H9 (cell line): Measurements from ENCODE around the gene ITGA7. TPM values are rescaled to one million over a fixed set of nuclear protein-coding genes. Genes with fewer than 3 reads are reported as not detected.
A peak's percentile ranks its signal among the peaks of the same experiment; 100 is the strongest.

ENCODE experiments used
- DNase-seq: peaks from one replicate; pipeline ENCODE4 v3.0.0-alpha.2; 2017
- H2AFZ ChIP-seq: one replicate; pipeline ENCODE4 v1.6.1; 2013; ENCODE audit warnings: mild to moderate bottlenecking, low read length, control low read depth, moderate library complexity
- H2AK5ac ChIP-seq: 2 replicates; pipeline ENCODE4 v1.6.1; 2013; ENCODE audit warnings: low read length, control low read depth, mixed read lengths; ENCODE audit not compliant: insufficient read length
- H2BK120ac ChIP-seq: one replicate; pipeline ENCODE4 v1.6.1; 2013; ENCODE audit warnings: low read depth, mild to moderate bottlenecking, low read length, control low read depth, inconsistent platforms; ENCODE audit not compliant: poor library complexity, severe bottlenecking
- H2BK12ac ChIP-seq: 2 replicates; pipeline ENCODE4 v1.6.1; 2013; ENCODE audit warnings: low read length, control low read depth, mixed read lengths, low read depth; ENCODE audit not compliant: insufficient read length
- H2BK15ac ChIP-seq: 2 replicates; pipeline ENCODE4 v1.6.1; 2013; ENCODE audit warnings: low read depth, low read length, control low read depth
- H2BK20ac ChIP-seq: one replicate; pipeline ENCODE4 v1.6.1; 2013; ENCODE audit warnings: low read depth, mild to moderate bottlenecking, low read length, control low read depth, inconsistent platforms; ENCODE audit not compliant: poor library complexity, severe bottlenecking
- H2BK5ac ChIP-seq: 2 replicates; pipeline ENCODE4 v1.6.1; 2013; ENCODE audit warnings: low read length, control low read depth, mixed read lengths; ENCODE audit not compliant: insufficient read length
- H3K14ac ChIP-seq: 2 replicates; pipeline ENCODE4 v1.6.1; 2013; ENCODE audit warnings: low read length, control low read depth; ENCODE audit not compliant: insufficient read depth
- H3K18ac ChIP-seq: 2 replicates; pipeline ENCODE4 v1.6.1; 2013; ENCODE audit warnings: low read depth, mild to moderate bottlenecking, mixed read lengths, low read length, control low read depth; ENCODE audit not compliant: insufficient read length
- H3K23ac ChIP-seq: 2 replicates; pipeline ENCODE4 v1.6.1; 2013; ENCODE audit warnings: low read length, control low read depth, mixed read lengths, low read depth; ENCODE audit not compliant: insufficient read length
- H3K23me2 ChIP-seq: 2 replicates; pipeline ENCODE4 v1.6.1; 2013; ENCODE audit warnings: low read depth, mild to moderate bottlenecking, mixed read lengths, low read length, control low read depth; ENCODE audit not compliant: insufficient read length, poor library complexity, severe bottlenecking
- H3K27ac ChIP-seq: 2 replicates; pipeline ENCODE4 v1.5.1; 2013; ENCODE audit warnings: low read length, control low read depth, mixed read lengths, low read depth; ENCODE audit not compliant: insufficient read length
- H3K27me3 ChIP-seq: 2 replicates; pipeline ENCODE4 v1.6.1; 2013; ENCODE audit warnings: low read length, control low read depth, inconsistent platforms; ENCODE audit not compliant: insufficient read depth
- H3K4ac ChIP-seq: 2 replicates; pipeline ENCODE4 v1.6.1; 2013; ENCODE audit warnings: low read depth, mild to moderate bottlenecking, control low read depth, inconsistent platforms, low read length, moderate library complexity
- H3K4me1 ChIP-seq: 2 replicates; pipeline ENCODE4 v1.6.1; 2013; ENCODE audit warnings: low read length, control low read depth, inconsistent platforms; ENCODE audit not compliant: insufficient read depth
- H3K4me2 ChIP-seq: 2 replicates; pipeline ENCODE4 v1.6.1; 2013; ENCODE audit warnings: low read length, control low read depth, mixed read lengths; ENCODE audit not compliant: insufficient read length, insufficient read depth
- H3K56ac ChIP-seq: 2 replicates; pipeline ENCODE4 v1.6.1; 2013; ENCODE audit warnings: low read depth, mild to moderate bottlenecking, mixed read lengths, low read length, control low read depth; ENCODE audit not compliant: insufficient read length
- H3K79me1 ChIP-seq: 2 replicates; pipeline ENCODE4 v1.6.1; 2013; ENCODE audit warnings: low read depth, mild to moderate bottlenecking, moderate library complexity, low read length, control low read depth, inconsistent platforms; ENCODE audit not compliant: insufficient read depth, poor library complexity, severe bottlenecking
- H3K79me2 ChIP-seq: 2 replicates; pipeline ENCODE4 v1.6.1; 2013; ENCODE audit warnings: low read length, control low read depth, inconsistent platforms; ENCODE audit not compliant: insufficient read depth
- H3K9ac ChIP-seq: 2 replicates; pipeline ENCODE4 v1.6.1; 2013; ENCODE audit warnings: low read length, control low read depth, mixed read lengths; ENCODE audit not compliant: insufficient read length; ENCODE audit errors: extremely low read depth
- H3K9me3 ChIP-seq: one replicate; pipeline ENCODE4 v1.6.1; 2013; ENCODE audit warnings: low read depth, low read length, inconsistent platforms; ENCODE audit not compliant: control insufficient read depth
- H3T11ph ChIP-seq: one replicate; pipeline ENCODE4 v1.6.1; 2013; ENCODE audit warnings: mild to moderate bottlenecking, low read length, control low read depth, inconsistent platforms
- H4K20me1 ChIP-seq: one replicate; pipeline ENCODE4 v1.6.1; 2013; ENCODE audit not compliant: control insufficient read depth, insufficient read length, insufficient read depth
- H4K5ac ChIP-seq: 2 replicates; pipeline ENCODE4 v1.6.1; 2013; ENCODE audit warnings: low read depth, mild to moderate bottlenecking, mixed read lengths, low read length, control low read depth; ENCODE audit not compliant: insufficient read length
- H4K8ac ChIP-seq: replicated peaks from 2 replicates; pipeline ENCODE4 v1.6.1; 2013; ENCODE audit warnings: low read length, control low read depth, mixed read lengths, low read depth; ENCODE audit not compliant: insufficient read length
- H4K91ac ChIP-seq: 2 replicates; pipeline ENCODE4 v1.6.1; 2013; ENCODE audit warnings: low read depth, mild to moderate bottlenecking, moderate library complexity, mixed read lengths, low read length, control low read depth; ENCODE audit not compliant: insufficient read length
- H3K27ac Mint-ChIP-seq, 3 experiments: 2 replicates in 2 of 3; 3 replicates in 1 of 3; pipeline ENCODE4 v1.8.0; 2020 to 2021; ENCODE audit warnings: mixed read lengths in 3 of 3, mild to moderate bottlenecking in 1 of 3, moderate library complexity in 1 of 3
- H3K27me3 Mint-ChIP-seq: 2 replicates; pipeline ENCODE4 v1.8.0; 2021; ENCODE audit warnings: low read depth, mild to moderate bottlenecking, moderate library complexity, mixed read lengths
- H3K36me3 Mint-ChIP-seq, 3 experiments: 2 replicates in 2 of 3; 3 replicates in 1 of 3; pipeline ENCODE4 v1.8.0; 2020 to 2021; ENCODE audit warnings: low read depth in 3 of 3, mixed read lengths in 3 of 3; ENCODE audit not compliant: insufficient read depth in 1 of 3
- H3K4me1 Mint-ChIP-seq, 2 experiments: 2 replicates each; pipeline ENCODE4 v1.8.0; 2020; ENCODE audit warnings: mixed read lengths in 2 of 2
- H3K4me3 Mint-ChIP-seq, 2 experiments: 2 replicates in 1 of 2; 3 replicates in 1 of 2; pipeline ENCODE4 v1.8.0; 2020 to 2021; ENCODE audit warnings: mild to moderate bottlenecking in 2 of 2, mixed read lengths in 2 of 2, moderate library complexity in 1 of 2
- H3K9me3 Mint-ChIP-seq, 2 experiments: 2 replicates in 1 of 2; 3 replicates in 1 of 2; pipeline ENCODE4 v1.8.0; 2020; ENCODE audit warnings: mild to moderate bottlenecking in 2 of 2, mixed read lengths in 2 of 2, moderate library complexity in 1 of 2
- WGBS: extraction: QIAGEN DNeasy Blood & Tissue Kit; methylation state at CpG from one replicate; pipeline ENCODE4 v1.1.7; 2013; ENCODE audit warnings: missing lambda C conversion rate, low lambda C conversion rate, mixed read lengths; ENCODE audit not compliant: insufficient read length; ENCODE audit errors: extremely low coverage; 5-methylcytosine and 5-hydroxymethylcytosine counted together
- total RNA-seq: library from RNA; stranded (reverse); gene quantifications from 2 replicates; pipeline ENCODE4 v1.2.1, GENCODE V29; 2021
- TF ChIP-seq, protein P1 (sequence below): fragments of 200-600 bp; sonication (generic); conservative IDR thresholded peaks from 3 replicates; pipeline ENCODE4 v1.8.0; 2021; ENCODE audit warnings: antibody characterized with exemption, mild to moderate bottlenecking

The ITGA7 gene
- total RNA-seq, 1 experiment from 2014 or later = 119 TPM

DNA sequence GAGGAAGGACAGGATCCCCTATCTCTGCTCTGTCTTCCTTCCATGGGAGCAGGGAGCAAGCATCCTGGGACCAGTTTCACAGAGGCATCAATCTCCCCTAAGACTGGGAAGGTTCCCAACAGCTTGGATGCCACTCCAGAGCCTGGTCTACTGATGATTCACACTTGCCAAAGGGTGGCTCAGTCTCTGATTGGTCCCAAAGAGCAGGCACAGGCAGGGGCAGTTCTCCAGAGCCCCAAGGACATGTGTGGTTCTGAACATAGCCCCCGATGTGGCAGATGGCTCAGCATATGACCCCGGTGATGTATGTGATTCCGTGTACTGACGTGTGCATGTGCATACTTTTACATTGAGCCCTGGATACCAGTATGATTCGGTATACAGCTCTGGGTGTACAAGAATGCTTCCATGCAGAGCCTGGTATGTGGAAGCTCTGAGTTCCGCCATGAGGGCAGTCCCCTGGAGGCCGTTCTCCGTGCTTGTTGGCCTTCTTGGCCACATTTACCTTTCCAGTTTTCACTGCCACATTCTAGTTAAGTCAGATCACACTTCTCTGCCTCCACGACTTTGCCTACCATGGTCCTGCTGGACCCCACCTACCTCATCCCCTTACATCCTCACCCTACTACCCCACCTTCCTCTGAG lies 21.2 kb downstream of the ITGA7 start:
- Histone ChIP-seq H3K14ac (no peak overlapping the region), H3K4me2 (no peak overlapping the region), H4K91ac (no peak overlapping the region), H3K23ac (no peak overlapping the region), H3K79me1 (no peaks in the 10 kb centered on the region), H2AFZ (no peak overlapping the region), H4K20me1 (no peaks in the 10 kb centered on the region), H4K5ac (no peak overlapping the region), H2BK5ac (no peak overlapping the region), H3K9ac (no peak overlapping the region), H3K79me2 (no peaks in the 10 kb centered on the region), H3K23me2 (no peaks in the 10 kb centered on the region), H2AK5ac (no peak overlapping the region), H2BK15ac (no peak overlapping the region), H3K4me1 (no peaks in the 10 kb centered on the region), H3K27ac (no peak overlapping the region), H3K9me3 (no peaks in the 10 kb centered on the region), H2BK12ac (no peak overlapping the region), H3K27me3 (no peaks in the 10 kb centered on the region), H3T11ph (no peak overlapping the region), H3K18ac (no peak overlapping the region), H3K56ac (no peak overlapping the region), H2BK20ac (no peak overlapping the region), H2BK120ac (no peak overlapping the region), H4K8ac (no peak overlapping the region), H3K4ac (no peak overlapping the region)
- TF ChIP-seq, protein P1, sequence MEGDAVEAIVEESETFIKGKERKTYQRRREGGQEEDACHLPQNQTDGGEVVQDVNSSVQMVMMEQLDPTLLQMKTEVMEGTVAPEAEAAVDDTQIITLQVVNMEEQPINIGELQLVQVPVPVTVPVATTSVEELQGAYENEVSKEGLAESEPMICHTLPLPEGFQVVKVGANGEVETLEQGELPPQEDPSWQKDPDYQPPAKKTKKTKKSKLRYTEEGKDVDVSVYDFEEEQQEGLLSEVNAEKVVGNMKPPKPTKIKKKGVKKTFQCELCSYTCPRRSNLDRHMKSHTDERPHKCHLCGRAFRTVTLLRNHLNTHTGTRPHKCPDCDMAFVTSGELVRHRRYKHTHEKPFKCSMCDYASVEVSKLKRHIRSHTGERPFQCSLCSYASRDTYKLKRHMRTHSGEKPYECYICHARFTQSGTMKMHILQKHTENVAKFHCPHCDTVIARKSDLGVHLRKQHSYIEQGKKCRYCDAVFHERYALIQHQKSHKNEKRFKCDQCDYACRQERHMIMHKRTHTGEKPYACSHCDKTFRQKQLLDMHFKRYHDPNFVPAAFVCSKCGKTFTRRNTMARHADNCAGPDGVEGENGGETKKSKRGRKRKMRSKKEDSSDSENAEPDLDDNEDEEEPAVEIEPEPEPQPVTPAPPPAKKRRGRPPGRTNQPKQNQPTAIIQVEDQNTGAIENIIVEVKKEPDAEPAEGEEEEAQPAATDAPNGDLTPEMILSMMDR = no peak
- H3K36me3 Mint-ChIP-seq = peaks cover 20 to 43% (median 36%) of the 10 kb centered on the region in 3 experiments; a peak in 6 of 7 replicates
- H3K4me1 Mint-ChIP-seq = peaks cover 13% of the 10 kb centered on the region in 2 experiments
- no peaks in the 10 kb centered on the region for H3K9me3 Mint-ChIP-seq
- H3K4me3 Mint-ChIP-seq = no peak overlapping the region; a peak in 2 of 5 replicates
- H3K27me3 Mint-ChIP-seq = no peaks in the 10 kb centered on the region
- no CpG with 5 or more reads among the region's 9 CpGs for WGBS
- no peak for DNase-seq
- peak overlapping the region in 1 of 3 experiments; percentile 43; a peak in 2 of 7 replicates for H3K27ac Mint-ChIP-seq
